ENCODE measurements around the gene TRAF4.
"Not testable (repeated sequence)": the region's sequence is repeated elsewhere in the genome, so short reads cannot be mapped to it uniquely, and the experiment has no call there.

Gene TRAF4

GRCh38 chr17:28715217-28715616 lies 28.6 kb upstream of the TRAF4 start:
- no peak for DNase-seq

GRCh38 chr17:28716740-28717577 lies 26.9 kb upstream of the TRAF4 start:
- no peak for DNase-seq

GRCh38 chr17:28717578-28718332 lies 26.1 kb upstream of the TRAF4 start, which contains the start of gene RAB34:
Gene RAB34, minus strand, starts transcription at chr17:28717868. Its CDS starts 602 bp downstream, at chr17:28717266.
- DNase-seq, result no peak

GRCh38 chr17:28718333-28719020 lies 25.3 kb upstream of the TRAF4 start:
- no peak for DNase-seq

GRCh38 chr17:28719021-28719433 lies 24.8 kb upstream of the TRAF4 start:
- no peak for DNase-seq

- DNase-seq, result no peak
Observed at GRCh38 chr17:28720247-28720996, 23.4 kb upstream of the TRAF4 start.

- DNase-seq, result not testable (repeated sequence)
Observed at GRCh38 chr17:28720997-28721329, 22.8 kb upstream of the TRAF4 start.

GRCh38 chr17:28722417-28723158 lies 21.2 kb upstream of the TRAF4 start:
- no peak for DNase-seq

- DNase-seq, result no peak
Observed at GRCh38 chr17:28723159-28723835, 20.5 kb upstream of the TRAF4 start.

- DNase-seq, result not testable (repeated sequence)
Observed at GRCh38 chr17:28723836-28724499, 19.8 kb upstream of the TRAF4 start.

GRCh38 chr17:28724500-28725165 lies 19.2 kb upstream of the TRAF4 start:
- no peak for DNase-seq

- DNase-seq, result no peak
Observed at GRCh38 chr17:28725166-28725659, 18.6 kb upstream of the TRAF4 start.

GRCh38 chr17:28725660-28726225 lies 18.1 kb upstream of the TRAF4 start:
- DNase-seq, result peak; percentile 30 to 33

GRCh38 chr17:28726226-28726626 lies 17.6 kb upstream of the TRAF4 start, which contains the start of gene TLCD1:
Gene TLCD1, minus strand, starts transcription at chr17:28726233. Its CDS starts 136 bp downstream, at chr17:28726097.
- DNase-seq, result peak; percentile 33 to 61

- peak; percentile 86 to 94 for DNase-seq
Observed at GRCh38 chr17:28726627-28727491, 17.0 kb upstream of the TRAF4 start.

- DNase-seq, result peak; percentile 80 to 84
Observed at GRCh38 chr17:28728364-28729200, 15.2 kb upstream of the TRAF4 start, which contains the start of gene NEK8. Gene NEK8, plus strand, starts transcription at chr17:28728788. Its CDS starts 26 bp downstream, at chr17:28728814.

- DNase-seq, result no peak
Observed at GRCh38 chr17:28729950-28730330, 13.9 kb upstream of the TRAF4 start.
